Activated CD4-positive, alpha-beta T cell treated with anti-CD3 and anti-CD28 coated beads, Interleukin-2, amount 10 ng/mL, durations not matched to agents 7 days and 5 days (primary cell): ENCODE data around the gene COL28A1. TPM values are rescaled to one million over a fixed set of nuclear protein-coding genes. Genes with fewer than 3 reads are reported as not detected.
"Not testable (repeated sequence)": the region's sequence is repeated elsewhere in the genome, so short reads cannot be mapped to it uniquely, and the experiment has no call there.

Source experiments
- CTCF ChIA-PET: fragments of 350-600 bp; sonication (Branson Sonifier 250); formaldehyde crosslinking; loops from one replicate; lab custom pipeline; 2021; ENCODE audit warnings: antibody characterized with exemption; lab: Charles Lee
- POLR2A ChIA-PET: fragments of 350-600 bp; sonication (Branson Sonifier 250); formaldehyde crosslinking; loops from one replicate; lab custom pipeline; 2021; ENCODE audit warnings: antibody characterized with exemption; lab: Charles Lee
- DNase-seq: peaks from one replicate; pipeline ENCODE4 v3.0.0-alpha.2; 2020
- H3K27ac Mint-ChIP-seq: one replicate; pipeline ENCODE4 v1.8.0; 2021; ENCODE audit warnings: mild to moderate bottlenecking, moderate library complexity, mixed read lengths
- H3K27me3 Mint-ChIP-seq: one replicate; pipeline ENCODE4 v1.8.0; 2021; ENCODE audit warnings: mixed read lengths
- H3K36me3 Mint-ChIP-seq: one replicate; pipeline ENCODE4 v1.8.0; 2021; ENCODE audit warnings: low read depth, mixed read lengths
- H3K4me1 Mint-ChIP-seq: one replicate; pipeline ENCODE4 v1.8.0; 2021; ENCODE audit warnings: mixed read lengths
- H3K4me3 Mint-ChIP-seq: one replicate; pipeline ENCODE4 v1.8.0; 2021; ENCODE audit warnings: mild to moderate bottlenecking, moderate library complexity, mixed read lengths
- H3K9me3 Mint-ChIP-seq: one replicate; pipeline ENCODE4 v1.8.0; 2021; ENCODE audit warnings: mixed read lengths
- total RNA-seq, 2 experiments: library from RNA; stranded (reverse); gene quantifications; one replicate each; pipeline ENCODE4 v1.2.3, GENCODE V29; 2021

Gene COL28A1
- total RNA-seq, 2 experiments from 2014 or later = not detected

DNA sequence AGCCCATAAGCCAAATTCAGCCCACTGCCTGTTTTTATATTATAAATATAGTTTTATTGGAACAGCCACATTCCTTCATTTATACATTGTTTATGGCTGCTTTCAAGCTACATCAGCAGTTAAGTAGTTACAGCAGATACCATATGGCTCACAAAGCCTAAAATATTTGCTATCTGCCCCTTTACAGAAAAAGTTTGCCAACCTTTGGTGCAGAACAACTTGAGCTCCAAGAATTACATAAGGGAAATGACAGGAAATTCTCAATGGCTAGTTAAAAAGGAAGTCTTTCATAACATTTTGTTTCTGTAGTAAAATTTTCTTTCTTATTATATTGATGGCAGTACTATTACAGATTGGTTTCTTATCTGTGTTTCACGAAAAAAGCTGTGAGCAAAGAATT is 59.3 kb downstream of the COL28A1 start:
- ChIA-PET POLR2A (no interaction called here), CTCF (no interaction called here)
- peaks cover 4% of the 10 kb centered on the region for H3K9me3 Mint-ChIP-seq
- H3K27ac Mint-ChIP-seq = no peak overlapping the region
- no peaks in the 10 kb centered on the region for H3K36me3 Mint-ChIP-seq
- no peak for DNase-seq
- H3K4me3 Mint-ChIP-seq = no peak overlapping the region
- no peaks in the 10 kb centered on the region for H3K27me3 Mint-ChIP-seq
- H3K4me1 Mint-ChIP-seq = no peaks in the 10 kb centered on the region

- no peak for DNase-seq
- Mint-ChIP-seq H3K4me3 (no peak overlapping the region), H3K27ac (no peak overlapping the region), H3K4me1 (no peaks in the 10 kb centered on the region), H3K27me3 (no peaks in the 10 kb centered on the region), H3K9me3 (peaks cover 4% of the 10 kb centered on the region), H3K36me3 (no peaks in the 10 kb centered on the region)
- POLR2A ChIA-PET = no interaction called here
- CTCF ChIA-PET = no interaction called here
Measured at GRCh38 chr7:7475601-7476000, 60.1 kb downstream of the COL28A1 start.

GRCh38 chr7:7474436-7474835 is 61.2 kb downstream of the COL28A1 start:
- Mint-ChIP-seq H3K4me1 (no peaks in the 10 kb centered on the region), H3K4me3 (no peak overlapping the region), H3K36me3 (no peaks in the 10 kb centered on the region), H3K27me3 (no peaks in the 10 kb centered on the region), H3K27ac (no peak overlapping the region), H3K9me3 (peaks cover 4% of the 10 kb centered on the region)
- CTCF ChIA-PET = no interaction called here
- POLR2A ChIA-PET = no interaction called here
- DNase-seq = no peak

DNA sequence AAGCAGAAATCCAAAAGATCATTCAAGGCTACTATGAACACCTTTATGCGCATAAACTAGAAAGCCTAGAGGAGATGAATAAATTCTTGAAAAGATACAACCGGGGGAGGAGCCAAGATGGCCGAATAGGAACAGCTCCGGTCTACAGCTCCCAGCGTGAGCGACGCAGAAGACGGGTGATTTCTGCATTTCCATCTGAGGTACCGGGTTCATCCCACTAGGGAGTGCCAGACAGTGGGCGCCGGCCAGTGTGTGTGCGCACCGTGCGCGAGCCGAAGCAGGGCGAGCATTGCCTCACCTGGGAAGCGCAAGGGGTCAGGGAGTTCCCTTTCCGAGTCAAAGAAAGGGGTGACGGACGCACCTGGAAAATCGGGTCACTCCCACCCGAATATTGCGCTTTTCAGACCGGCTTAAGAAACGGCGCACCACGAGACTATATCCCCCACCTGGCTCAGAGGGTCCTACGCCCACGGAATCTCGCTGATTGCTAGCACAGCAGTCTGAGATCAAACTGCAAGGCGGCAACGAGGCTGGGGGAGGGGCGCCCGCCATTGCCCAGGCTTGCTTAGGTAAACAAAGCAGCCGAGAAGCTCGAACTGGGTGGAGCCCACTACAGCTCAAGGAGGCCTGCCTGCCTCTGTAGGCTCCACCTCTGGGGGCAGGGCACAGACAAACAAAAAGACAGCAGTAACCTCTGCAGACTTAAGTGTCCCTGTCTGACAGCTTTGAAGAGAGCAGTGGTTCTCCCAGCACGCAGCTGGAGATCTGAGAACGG is 70.5 kb downstream of the COL28A1 start:
- H3K4me3 Mint-ChIP-seq, H3K4me1 Mint-ChIP-seq, H3K36me3 Mint-ChIP-seq, POLR2A ChIA-PET, H3K27ac Mint-ChIP-seq, H3K9me3 Mint-ChIP-seq, H3K27me3 Mint-ChIP-seq, CTCF ChIA-PET, DNase-seq: not testable (repeated sequence)

DNA sequence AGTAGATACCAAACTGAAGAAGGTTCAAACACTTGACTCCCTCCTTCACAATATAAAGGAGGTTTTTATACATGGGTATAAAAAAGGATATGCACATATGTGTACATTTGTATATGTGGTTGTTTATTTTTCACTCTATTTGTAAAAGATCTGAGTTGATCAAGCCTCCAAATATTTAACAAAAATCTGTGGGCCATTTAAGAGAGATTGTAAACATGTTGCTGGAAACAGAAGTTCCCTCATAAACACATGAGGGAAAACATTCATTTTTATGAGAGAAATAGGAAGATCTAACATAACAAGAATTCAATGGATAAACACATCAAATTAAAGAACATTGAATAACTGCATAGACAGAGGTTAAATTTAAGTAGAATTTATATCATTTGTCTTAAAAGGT is 81.7 kb downstream of the COL28A1 start:
- no peak for DNase-seq

DNA sequence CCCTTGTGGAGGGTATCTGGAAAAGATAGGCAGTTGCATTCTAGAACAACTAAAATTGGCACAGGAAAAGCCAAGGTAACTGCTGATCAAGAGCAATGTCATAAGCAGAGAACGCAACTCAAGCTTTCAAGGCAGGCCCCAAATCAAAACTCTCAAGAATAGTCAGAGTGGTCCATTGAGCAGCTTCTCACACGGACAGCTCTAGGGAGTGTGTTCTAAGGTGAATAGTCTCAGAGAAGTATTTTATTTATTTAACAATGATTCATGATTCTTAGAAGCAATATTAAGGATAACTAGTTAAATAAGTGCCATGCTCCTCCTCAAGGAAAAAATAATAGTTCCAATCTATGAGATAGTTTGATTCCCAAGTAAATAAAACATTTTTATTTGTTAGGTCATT is 83.0 kb downstream of the COL28A1 start:
- H3K27ac Mint-ChIP-seq = no peak overlapping the region
- H3K27me3 Mint-ChIP-seq = peaks cover 2% of the 10 kb centered on the region
- H3K4me1 Mint-ChIP-seq = no peaks in the 10 kb centered on the region
- peaks cover 3% of the 10 kb centered on the region for H3K36me3 Mint-ChIP-seq
- POLR2A ChIA-PET = no interaction called here
- H3K4me3 Mint-ChIP-seq = no peak overlapping the region
- CTCF ChIA-PET = no interaction called here
- no peak for DNase-seq
- peaks cover 14% of the 10 kb centered on the region for H3K9me3 Mint-ChIP-seq

More for the DNA sequence above, 81.7 kb downstream of the COL28A1 start:
- no peaks in the 10 kb centered on the region for H3K36me3 Mint-ChIP-seq
- H3K4me3 Mint-ChIP-seq = no peak overlapping the region
- H3K27ac Mint-ChIP-seq = no peak overlapping the region
- no peaks in the 10 kb centered on the region for H3K4me1 Mint-ChIP-seq
- peaks cover 6% of the 10 kb centered on the region for H3K9me3 Mint-ChIP-seq
- POLR2A ChIA-PET = no interaction called here
- CTCF ChIA-PET = no interaction called here
- no peaks in the 10 kb centered on the region for H3K27me3 Mint-ChIP-seq

DNA sequence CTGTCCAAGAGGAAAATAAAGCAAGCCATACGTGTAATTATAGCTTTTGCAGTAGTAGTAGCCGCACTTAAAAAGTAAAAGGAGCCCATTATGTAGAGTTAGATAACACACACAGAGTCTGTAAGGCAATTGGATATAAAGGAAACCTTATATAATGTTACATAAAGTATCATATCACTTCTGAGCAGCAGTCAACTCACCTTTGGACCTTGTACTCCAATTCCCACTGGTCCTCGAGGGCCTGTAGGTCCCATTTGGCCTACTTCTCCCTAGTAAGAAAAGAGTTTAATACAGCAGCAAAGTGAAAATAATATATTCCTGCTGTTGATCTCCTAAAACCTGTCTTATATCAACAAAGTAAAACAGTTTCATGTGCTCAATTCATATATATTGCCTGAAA is 83.6 kb downstream of the COL28A1 start:
- Mint-ChIP-seq H3K9me3 (peaks cover 18% of the 10 kb centered on the region), H3K4me1 (no peaks in the 10 kb centered on the region), H3K27me3 (peaks cover 2% of the 10 kb centered on the region), H3K27ac (no peak overlapping the region), H3K4me3 (no peak overlapping the region), H3K36me3 (peaks cover 3% of the 10 kb centered on the region)
- CTCF ChIA-PET = no interaction called here
- POLR2A ChIA-PET = no interaction called here
- no peak for DNase-seq

DNA sequence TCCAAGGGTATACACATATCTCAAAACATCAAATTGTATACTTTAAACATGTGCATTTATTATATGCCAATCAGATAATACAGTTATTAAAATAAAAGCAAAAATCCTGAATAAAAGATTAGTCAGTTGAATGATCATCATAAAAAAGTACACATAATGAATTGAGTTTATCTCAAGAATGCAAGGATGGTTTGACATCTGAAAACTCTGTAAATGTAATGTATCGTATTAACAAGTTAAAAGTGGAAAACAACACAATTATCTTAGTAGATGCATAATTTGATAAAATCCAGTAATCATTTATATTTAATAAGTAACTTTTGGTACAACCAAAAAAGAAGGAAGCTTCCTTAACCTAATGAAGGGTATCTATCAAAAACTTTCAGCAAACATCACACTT is 86.6 kb downstream of the COL28A1 start:
- no peak for DNase-seq
- Mint-ChIP-seq H3K4me3 (no peak overlapping the region), H3K4me1 (no peaks in the 10 kb centered on the region), H3K36me3 (peaks cover 3% of the 10 kb centered on the region), H3K27ac (no peak overlapping the region), H3K9me3 (peaks cover 24% of the 10 kb centered on the region), H3K27me3 (peaks cover 2% of the 10 kb centered on the region)
- ChIA-PET POLR2A (interaction anchor here (0.7 kb wide), 1 partner anchor 29 kb away, joined by 3 read pairs; no protein-coding TSS in a partner anchor), CTCF (interaction anchor here (1.3 kb wide), 1 partner anchor 93 kb away, joined by 3 read pairs; no protein-coding TSS in a partner anchor)

- Mint-ChIP-seq H3K9me3 (peaks cover 24% of the 10 kb centered on the region), H3K4me1 (no peaks in the 10 kb centered on the region), H3K36me3 (peaks cover 3% of the 10 kb centered on the region), H3K4me3 (no peak overlapping the region), H3K27me3 (peaks cover 2% of the 10 kb centered on the region), H3K27ac (no peak overlapping the region)
- ChIA-PET CTCF (no interaction called here), POLR2A (no interaction called here)
- no peak for DNase-seq
Measured at GRCh38 chr7:7446616-7447015, 89.1 kb downstream of the COL28A1 start.

DNA sequence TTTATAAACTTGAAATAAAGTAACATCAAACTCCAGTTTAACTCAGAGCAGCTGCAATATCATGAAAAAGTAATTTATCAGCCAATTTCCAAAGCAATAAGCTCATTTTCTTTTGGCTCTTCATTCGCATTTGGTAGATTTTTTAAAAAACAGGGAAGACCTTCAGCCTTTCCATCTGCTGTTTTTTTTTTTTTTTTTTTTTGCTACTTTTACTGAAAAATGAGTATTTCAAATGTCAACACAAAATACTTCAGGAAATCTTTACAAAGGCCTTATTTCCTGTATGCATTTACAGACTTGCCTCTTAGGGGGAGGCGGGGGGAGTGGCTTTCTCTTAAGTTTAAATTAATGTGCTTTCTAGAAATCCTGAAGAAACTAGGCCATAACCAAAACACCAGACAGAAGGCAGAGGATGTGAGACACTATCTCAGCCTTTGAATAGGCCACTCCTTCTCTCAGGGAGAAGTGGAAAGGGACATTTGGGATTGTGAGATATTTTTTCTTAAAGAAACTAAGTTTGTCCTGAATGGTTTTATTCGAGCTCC is 91.8 kb downstream of the COL28A1 start:
- Mint-ChIP-seq H3K27me3 (peaks cover 2% of the 10 kb centered on the region), H3K27ac (no peak overlapping the region), H3K4me3 (no peak overlapping the region), H3K4me1 (no peaks in the 10 kb centered on the region), H3K36me3 (peaks cover 3% of the 10 kb centered on the region), H3K9me3 (peaks cover 18% of the 10 kb centered on the region)
- ChIA-PET POLR2A (no interaction called here), CTCF (no interaction called here)
- DNase-seq = no peak

GRCh38 chr7:7439564-7439963 is 96.1 kb downstream of the COL28A1 start:
- H3K36me3 Mint-ChIP-seq = no peaks in the 10 kb centered on the region
- no peak for DNase-seq
- no peak overlapping the region for H3K4me3 Mint-ChIP-seq
- no peaks in the 10 kb centered on the region for H3K9me3 Mint-ChIP-seq
- H3K27me3 Mint-ChIP-seq = no peaks in the 10 kb centered on the region
- ChIA-PET POLR2A (no interaction called here), CTCF (no interaction called here)
- H3K4me1 Mint-ChIP-seq = no peaks in the 10 kb centered on the region
- no peak overlapping the region for H3K27ac Mint-ChIP-seq

DNA sequence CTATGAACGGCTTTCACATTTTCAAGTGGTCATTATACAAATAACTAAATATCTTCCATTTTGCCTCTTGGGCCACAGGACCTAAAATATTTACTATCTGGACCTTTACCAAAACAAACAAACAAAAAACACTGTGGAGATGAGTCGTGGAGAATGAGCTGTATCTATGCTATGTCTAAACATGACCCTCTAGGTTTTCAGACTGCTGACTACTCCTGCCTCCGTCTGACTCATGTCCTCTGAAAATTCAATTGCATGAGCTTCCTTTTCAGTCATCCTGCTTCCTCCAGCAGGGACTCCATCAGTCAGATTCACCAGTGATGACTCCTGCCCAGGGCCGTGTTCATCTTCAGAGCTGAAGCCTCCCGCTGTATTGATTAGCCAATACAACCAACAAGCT is 96.8 kb downstream of the COL28A1 start:
- ChIA-PET CTCF (interaction anchor here (1.1 kb wide), 1 partner anchor 15 kb away, joined by 3 read pairs; no protein-coding TSS in a partner anchor), POLR2A (no interaction called here)
- Mint-ChIP-seq H3K27ac (no peak overlapping the region), H3K9me3 (no peaks in the 10 kb centered on the region), H3K27me3 (no peaks in the 10 kb centered on the region), H3K4me3 (no peak overlapping the region), H3K4me1 (no peaks in the 10 kb centered on the region), H3K36me3 (no peaks in the 10 kb centered on the region)
- no peak for DNase-seq

GRCh38 chr7:7435978-7436377 is 99.7 kb downstream of the COL28A1 start:
- no peak for DNase-seq
- ChIA-PET CTCF (interaction anchor here (0.6 to 1.7 kb wide), 2 partner anchors 13 to 26 kb away, joined by 3 to 5 read pairs; no protein-coding TSS in a partner anchor), POLR2A (no interaction called here)
- no peaks in the 10 kb centered on the region for H3K36me3 Mint-ChIP-seq
- H3K27ac Mint-ChIP-seq = no peak overlapping the region
- no peaks in the 10 kb centered on the region for H3K4me1 Mint-ChIP-seq
- H3K4me3 Mint-ChIP-seq = no peak overlapping the region
- H3K9me3 Mint-ChIP-seq = no peaks in the 10 kb centered on the region
- peaks cover 4% of the 10 kb centered on the region for H3K27me3 Mint-ChIP-seq
